ENCODE results near the gene CYP4V2.
A peak's percentile ranks its signal among the peaks of the same experiment; 100 is the strongest.

CYP4V2 gene

GRCh38 chr4:186191200-186192065, at the start of gene CYP4V2:
Gene CYP4V2, plus strand, starts transcription at chr4:186191567. Its CDS starts 257 bp downstream, at chr4:186191824.
- peak; percentile 31 for DNase-seq

GRCh38 chr4:186144198-186144945, 47.0 kb upstream of the CYP4V2 start:
- DNase-seq, result peak; percentile 36

GRCh38 chr4:186144946-186145569, 46.3 kb upstream of the CYP4V2 start:
- DNase-seq, result peak; percentile 23

GRCh38 chr4:186146458-186146857, 44.9 kb upstream of the CYP4V2 start:
- DNase-seq, result no peak

- no peak for DNase-seq
Observed at GRCh38 chr4:186148336-186148975, 42.9 kb upstream of the CYP4V2 start.

GRCh38 chr4:186149872-186150271, 41.5 kb upstream of the CYP4V2 start:
- DNase-seq, result no peak

DNA sequence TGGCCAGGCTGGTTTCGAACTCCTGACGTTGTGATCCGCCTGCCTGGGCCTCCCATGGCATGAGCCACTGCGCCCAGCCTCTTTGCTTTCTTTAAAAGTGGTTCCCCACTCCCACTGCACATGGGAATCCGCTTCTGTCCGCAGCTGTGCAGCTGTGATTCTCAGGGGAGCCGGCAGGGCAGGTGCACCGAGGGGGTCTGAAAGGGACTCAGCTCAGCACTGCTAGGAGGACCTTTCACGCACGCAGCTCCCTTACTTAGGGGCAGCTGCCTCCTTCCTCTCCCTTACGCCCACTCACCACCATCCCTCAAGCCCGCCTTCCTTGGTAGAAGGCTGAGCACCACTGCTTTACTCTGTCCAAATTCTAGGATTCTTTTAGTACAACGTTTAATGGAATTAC, 40.4 kb upstream of the CYP4V2 start:
- DNase-seq, result no peak

DNA sequence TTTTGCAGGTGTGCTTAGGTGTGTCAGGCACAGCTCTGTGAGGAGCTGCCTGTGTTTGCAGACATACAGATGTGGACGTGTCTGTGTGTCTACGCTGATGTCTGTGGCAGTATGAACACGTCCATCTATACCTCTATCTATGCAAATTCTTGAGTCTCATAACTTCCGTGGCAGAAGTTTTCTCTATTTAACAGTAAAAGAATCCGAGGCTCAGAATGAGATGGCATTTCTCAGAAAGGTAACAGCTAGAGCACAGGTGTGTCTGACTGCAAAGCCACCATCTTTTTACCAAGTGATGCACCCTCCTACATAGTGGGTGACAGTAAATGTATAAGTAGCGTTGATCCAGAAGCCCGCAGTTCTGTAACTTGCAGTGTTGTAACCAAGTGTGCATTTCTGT, 39.9 kb upstream of the CYP4V2 start:
- DNase-seq, result no peak

DNA sequence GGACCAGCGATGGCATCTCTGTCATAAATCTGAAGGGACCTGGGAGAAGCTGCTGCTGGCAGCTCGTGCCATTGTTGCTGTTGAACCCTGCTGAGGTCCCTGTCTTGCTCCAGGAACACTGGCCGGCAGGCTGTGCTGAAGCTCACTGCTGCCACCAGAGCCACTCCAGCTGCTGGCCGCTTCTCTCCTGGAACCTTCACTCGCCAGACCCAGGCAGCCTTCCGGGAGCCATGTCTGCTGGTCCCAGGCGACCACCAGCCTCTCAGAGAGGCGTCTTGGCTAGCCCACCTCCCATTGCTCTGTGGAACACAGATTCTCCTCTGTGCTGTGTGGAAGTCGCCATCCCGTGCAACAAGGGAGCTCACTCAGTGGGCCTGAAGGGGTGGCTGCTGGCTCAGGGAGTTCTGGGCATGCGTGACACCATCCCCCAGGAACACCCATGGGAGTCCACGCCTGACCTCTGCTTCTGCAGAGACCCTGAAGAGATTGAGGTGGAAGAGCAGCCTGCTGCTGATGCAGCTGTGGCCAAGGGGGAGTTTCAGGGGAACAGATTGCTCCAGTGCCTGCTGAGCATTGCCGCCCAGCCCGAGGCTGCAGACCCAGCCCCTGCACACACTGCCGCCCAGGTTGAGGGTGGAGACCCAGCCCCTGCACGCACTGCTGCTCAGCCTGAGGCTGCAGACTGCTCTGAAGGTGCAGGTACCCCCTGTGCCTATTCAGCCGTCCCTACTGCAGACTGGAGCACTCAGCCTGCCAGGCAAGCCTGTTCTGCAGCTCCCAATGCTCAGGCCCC, 33.1 kb upstream of the CYP4V2 start:
- no peak for DNase-seq

GRCh38 chr4:186158966-186159365, 32.4 kb upstream of the CYP4V2 start:
- DNase-seq, result no peak

DNA sequence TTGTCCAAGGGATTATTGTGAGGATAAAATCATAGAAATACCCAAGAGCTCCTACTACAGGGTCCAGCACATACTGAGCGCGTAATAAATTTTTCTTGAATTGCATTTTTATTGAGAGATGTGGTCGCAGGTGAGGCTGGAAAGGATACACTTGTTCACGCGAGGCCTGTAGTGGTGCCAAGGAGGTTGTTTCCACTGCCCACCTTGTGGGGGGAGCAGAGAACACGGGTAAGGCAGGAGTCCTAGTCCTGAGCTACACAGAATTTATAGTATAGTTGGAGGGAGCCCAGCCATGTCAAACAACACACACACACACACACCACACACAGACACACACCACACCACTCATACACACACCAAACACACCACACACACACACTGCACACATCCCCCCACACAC, 31.8 kb upstream of the CYP4V2 start:
- DNase-seq, result no peak

DNA sequence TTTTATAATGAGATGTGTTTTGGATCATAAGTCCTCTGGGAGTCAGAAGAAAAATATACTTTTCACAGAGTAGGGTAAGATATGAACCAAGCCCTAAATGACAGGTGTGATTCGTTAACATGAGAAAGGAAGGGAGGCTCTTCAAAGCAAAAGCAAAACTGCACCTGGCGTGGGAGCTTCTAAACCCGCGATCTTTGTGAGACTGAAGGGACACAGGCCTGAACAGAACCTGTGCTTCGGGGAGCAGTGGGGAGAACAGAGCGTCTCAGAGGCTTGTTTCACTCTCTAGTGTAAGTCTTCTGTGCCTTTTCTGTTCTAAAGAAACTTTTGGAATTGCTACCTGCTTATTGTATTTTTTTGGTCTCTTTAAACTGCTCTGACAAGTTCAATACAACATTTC, 30.2 kb upstream of the CYP4V2 start:
- DNase-seq, result no peak

DNA sequence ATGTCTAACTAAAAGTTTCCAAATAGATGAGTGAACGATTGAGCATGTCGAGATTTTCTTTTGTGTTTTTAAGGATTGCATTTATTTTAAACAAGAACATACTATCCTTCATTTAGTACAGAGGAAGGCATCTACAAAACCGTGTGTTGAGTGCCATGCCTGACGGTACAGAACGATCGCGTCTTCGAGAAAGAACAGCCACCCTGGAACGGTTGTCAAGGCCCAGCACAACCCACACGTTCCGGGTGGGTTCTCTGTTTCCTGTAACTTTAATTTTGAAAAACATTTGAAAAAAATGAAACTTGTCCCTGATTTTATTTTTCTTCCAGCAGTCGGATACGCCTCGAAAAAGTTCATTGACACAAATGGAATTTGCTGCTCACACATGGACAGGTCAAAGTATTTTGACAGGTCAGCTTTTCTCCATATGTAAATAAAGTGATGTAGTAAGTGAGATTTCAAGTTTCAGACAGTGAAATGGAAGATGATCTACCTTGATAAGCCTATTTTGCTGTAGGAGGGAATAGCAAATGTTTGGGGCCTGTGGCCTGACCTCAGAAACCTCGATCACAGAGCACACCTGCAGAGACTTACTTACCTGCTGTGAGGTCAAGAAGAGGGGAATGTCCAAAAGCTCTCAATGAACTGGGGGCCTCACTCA, 24.4 kb upstream of the CYP4V2 start:
- no peak for DNase-seq

GRCh38 chr4:186167605-186168004, 23.8 kb upstream of the CYP4V2 start:
- DNase-seq, result no peak

DNA sequence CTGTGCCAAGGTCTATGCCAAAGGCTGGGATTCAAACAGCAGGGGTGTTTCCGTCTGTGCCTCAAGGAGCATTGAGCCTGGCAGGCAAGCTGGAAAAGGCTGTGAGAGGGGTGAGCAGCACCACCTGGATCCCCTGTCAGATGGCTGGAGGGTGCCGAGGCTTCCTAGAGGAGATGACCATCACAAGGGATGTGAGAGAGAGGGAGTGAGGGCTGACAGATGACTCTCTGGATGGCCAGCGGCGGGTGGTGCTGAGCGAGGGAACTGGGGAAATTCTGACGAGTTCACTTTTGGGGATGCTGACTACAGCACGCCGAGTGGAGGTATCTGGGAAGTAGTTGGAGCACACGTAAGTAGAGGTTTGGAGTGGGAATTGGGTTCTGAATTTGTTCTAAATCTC, 22.6 kb upstream of the CYP4V2 start:
- DNase-seq, result no peak

- DNase-seq, result no peak
Observed at GRCh38 chr4:186169333-186169944, 21.9 kb upstream of the CYP4V2 start.

- no peak for DNase-seq
Observed at GRCh38 chr4:186169945-186170802, 21.2 kb upstream of the CYP4V2 start.

- no peak for DNase-seq
Observed at GRCh38 chr4:186170966-186171365, 20.4 kb upstream of the CYP4V2 start.

GRCh38 chr4:186172546-186172945, 18.8 kb upstream of the CYP4V2 start:
- DNase-seq, result no peak

GRCh38 chr4:186188107-186188506, 3.3 kb upstream of the CYP4V2 start:
- DNase-seq, result no peak

Measured in NCI-H526 treated with DMSO at 0.1 percent for 48 hours (cell line).